SU-DHL-6 (cell line): ENCODE results near the gene ZNF30.

Experiments used
- H2AFZ ChIP-seq: fragments of 200-600 bp; sonication (generic); 2 replicates; pipeline ENCODE4 v1.6.1; 2014; ENCODE audit warnings: low read depth, mild to moderate bottlenecking, moderate library complexity, mixed read lengths, antibody characterized with exemption, low read length; ENCODE audit not compliant: severe bottlenecking
- H3F3A ChIP-seq: fragments of 200-600 bp; shearing (Covaris generic); 2 replicates; pipeline ENCODE4 v1.6.0; 2016; ENCODE audit warnings: antibody characterized with exemption, mild to moderate bottlenecking; ENCODE audit not compliant: insufficient read depth
- H3K27ac ChIP-seq: fragments of 200-600 bp; sonication (generic); 2 replicates; pipeline ENCODE4 v1.5.1; 2016; ENCODE audit warnings: low read depth, mild to moderate bottlenecking, low read length, moderate library complexity, mixed read lengths
- H3K27me3 ChIP-seq: fragments of 200-600 bp; sonication (generic), shearing (Covaris generic); 2 replicates; pipeline ENCODE4 v1.6.0; 2014; ENCODE audit warnings: mild to moderate bottlenecking, low read length
- H3K36me3 ChIP-seq: fragments of 200-600 bp; sonication (generic); 2 replicates; pipeline ENCODE4 v1.6.1; 2014; ENCODE audit warnings: mild to moderate bottlenecking, low read length, mixed read lengths
- H3K4me2 ChIP-seq: fragments of 300-600, 200-600 bp; shearing (Covaris generic), sonication (generic); 2 replicates; pipeline ENCODE4 v1.6.0; 2014; ENCODE audit warnings: low read length, low read depth, mild to moderate bottlenecking; ENCODE audit not compliant: poor library complexity, severe bottlenecking
- H3K4me3 ChIP-seq: fragments of 200-600 bp; sonication (generic); 2 replicates; pipeline ENCODE4 v1.5.1; 2014; ENCODE audit warnings: antibody characterized with exemption, low read length, mild to moderate bottlenecking, mixed read lengths; ENCODE audit not compliant: insufficient read depth, poor library complexity, severe bottlenecking
- H3K79me2 ChIP-seq: fragments of 200-600 bp; sonication (generic); 2 replicates; pipeline ENCODE4 v1.6.1; 2014; ENCODE audit warnings: mild to moderate bottlenecking, low read length, moderate library complexity; ENCODE audit not compliant: insufficient read depth
- H3K9ac ChIP-seq: fragments of 200-600 bp; sonication (generic); 2 replicates; pipeline ENCODE4 v1.7.0; 2014; ENCODE audit warnings: mild to moderate bottlenecking, low read length
- H3K9me2 ChIP-seq: fragments of 200-600 bp; sonication (generic); replicated peaks from 2 replicates; pipeline ENCODE4 v1.6.1; 2014; ENCODE audit warnings: low read length; ENCODE audit not compliant: insufficient read depth
- H3K9me3 ChIP-seq: fragments of 200-600 bp; sonication (generic); 2 replicates; pipeline ENCODE4 v1.6.1; 2014; ENCODE audit warnings: low read length, mixed read lengths; ENCODE audit not compliant: insufficient read depth
- H4K20me1 ChIP-seq: fragments of 200-600 bp; sonication (generic); 2 replicates; pipeline ENCODE4 v1.6.1; 2014; ENCODE audit warnings: low read depth, mild to moderate bottlenecking, antibody characterized with exemption, low read length, moderate library complexity, mixed read lengths
- EZH2phosphoT487 ChIP-seq: fragments of 200-600 bp; sonication (generic), shearing (Covaris generic); conservative IDR thresholded peaks from 2 replicates; pipeline ENCODE4 v1.6.1; 2018; ENCODE audit warnings: mild to moderate bottlenecking, antibody characterized with exemption, low read length, moderate library complexity, mixed read lengths
- TF ChIP-seq, protein P1 (sequence below): fragments of 200-600 bp; sonication (generic); IDR thresholded peaks from one replicate; pipeline ENCODE4 v1.5.1; 2017; ENCODE audit warnings: antibody characterized with exemption, mild to moderate bottlenecking, low read length, moderate library complexity; ENCODE audit not compliant: insufficient read depth, poor library complexity, severe bottlenecking

The ZNF30 gene

GRCh38 chr19:34881982-34882381 lies 44.7 kb upstream of the ZNF30 start:
- no peaks in the 10 kb centered on the region for H3F3A ChIP-seq
- H3K4me3 ChIP-seq: no peak overlapping the region
- H3K27ac ChIP-seq: no peak overlapping the region
- no peak overlapping the region for H2AFZ ChIP-seq
- H3K27me3 ChIP-seq: no peaks in the 10 kb centered on the region
- no peaks in the 10 kb centered on the region for H3K79me2 ChIP-seq
- H3K4me2 ChIP-seq: no peak overlapping the region
- no peaks in the 10 kb centered on the region for H4K20me1 ChIP-seq
- H3K9me2 ChIP-seq: no peaks in the 10 kb centered on the region
- H3K36me3 ChIP-seq: no peaks in the 10 kb centered on the region
- no peak overlapping the region for H3K9ac ChIP-seq
- no peaks in the 10 kb centered on the region for H3K9me3 ChIP-seq
- TF ChIP-seq, protein P1, sequence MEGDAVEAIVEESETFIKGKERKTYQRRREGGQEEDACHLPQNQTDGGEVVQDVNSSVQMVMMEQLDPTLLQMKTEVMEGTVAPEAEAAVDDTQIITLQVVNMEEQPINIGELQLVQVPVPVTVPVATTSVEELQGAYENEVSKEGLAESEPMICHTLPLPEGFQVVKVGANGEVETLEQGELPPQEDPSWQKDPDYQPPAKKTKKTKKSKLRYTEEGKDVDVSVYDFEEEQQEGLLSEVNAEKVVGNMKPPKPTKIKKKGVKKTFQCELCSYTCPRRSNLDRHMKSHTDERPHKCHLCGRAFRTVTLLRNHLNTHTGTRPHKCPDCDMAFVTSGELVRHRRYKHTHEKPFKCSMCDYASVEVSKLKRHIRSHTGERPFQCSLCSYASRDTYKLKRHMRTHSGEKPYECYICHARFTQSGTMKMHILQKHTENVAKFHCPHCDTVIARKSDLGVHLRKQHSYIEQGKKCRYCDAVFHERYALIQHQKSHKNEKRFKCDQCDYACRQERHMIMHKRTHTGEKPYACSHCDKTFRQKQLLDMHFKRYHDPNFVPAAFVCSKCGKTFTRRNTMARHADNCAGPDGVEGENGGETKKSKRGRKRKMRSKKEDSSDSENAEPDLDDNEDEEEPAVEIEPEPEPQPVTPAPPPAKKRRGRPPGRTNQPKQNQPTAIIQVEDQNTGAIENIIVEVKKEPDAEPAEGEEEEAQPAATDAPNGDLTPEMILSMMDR: no peak
- no peak for TF ChIP-seq EZH2phosphoT487

DNA sequence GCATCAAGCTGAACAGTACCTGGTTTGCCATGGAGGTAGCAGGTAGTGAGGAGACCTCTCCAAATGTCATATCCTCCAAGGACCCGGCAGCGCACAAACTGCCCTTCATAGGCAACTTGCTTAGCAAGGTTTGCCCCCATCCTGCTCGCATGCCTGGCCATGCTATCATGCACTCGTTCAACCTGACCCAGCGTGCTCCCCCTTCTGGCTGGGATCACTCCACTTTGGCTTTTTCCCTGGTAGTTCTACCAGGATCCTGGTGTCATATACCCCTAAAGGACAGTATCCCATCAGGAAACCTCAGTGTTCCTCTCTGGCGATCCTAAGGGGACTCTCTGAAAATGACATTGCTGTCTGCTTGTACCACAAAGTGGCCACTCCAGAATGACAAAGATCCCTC lies 38.6 kb upstream of the ZNF30 start:
- Histone ChIP-seq H3K27me3 (no peaks in the 10 kb centered on the region), H3K4me2 (no peak overlapping the region), H3K9me2 (no peaks in the 10 kb centered on the region), H4K20me1 (no peaks in the 10 kb centered on the region), H3K79me2 (no peaks in the 10 kb centered on the region), H3K36me3 (no peaks in the 10 kb centered on the region), H3K9me3 (no peaks in the 10 kb centered on the region), H3K9ac (no peak overlapping the region), H3K27ac (no peak overlapping the region), H2AFZ (no peak overlapping the region), H3F3A (no peaks in the 10 kb centered on the region), H3K4me3 (no peak overlapping the region)
- TF ChIP-seq, protein P1: no peak
- TF ChIP-seq EZH2phosphoT487: no peak

GRCh38 chr19:34900245-34900644 lies 26.5 kb upstream of the ZNF30 start:
- no peaks in the 10 kb centered on the region for H4K20me1 ChIP-seq
- H3K27me3 ChIP-seq: no peaks in the 10 kb centered on the region
- H3K27ac ChIP-seq: no peak overlapping the region
- no peak overlapping the region for H2AFZ ChIP-seq
- H3K4me2 ChIP-seq: no peak overlapping the region
- H3F3A ChIP-seq: no peaks in the 10 kb centered on the region
- H3K9me2 ChIP-seq: no peaks in the 10 kb centered on the region
- no peaks in the 10 kb centered on the region for H3K36me3 ChIP-seq
- H3K4me3 ChIP-seq: no peak overlapping the region
- H3K9ac ChIP-seq: no peak overlapping the region
- TF ChIP-seq, protein P1: no peak
- no peak for TF ChIP-seq EZH2phosphoT487
- no peaks in the 10 kb centered on the region for H3K9me3 ChIP-seq
- no peaks in the 10 kb centered on the region for H3K79me2 ChIP-seq
